Measurements from ENCODE around the gene CADM4.

- TF ChIP-seq GABPA (IDR thresholded peaks at IDR 0.05 in 1 of 2, conservative IDR thresholded peaks at IDR 0.05 in 1 of 2): no peak
- no peak for TF ChIP-seq MAX (IDR thresholded peaks at IDR 0.05)
- TF ChIP-seq CTCF (IDR thresholded peaks at IDR 0.05; ENCODE audit: low read depth, low read length, missing input control): no peak
- TF ChIP-seq SP1 (IDR thresholded peaks at IDR 0.05): no peak
- no peak for TF ChIP-seq NR2F2 (IDR thresholded peaks at IDR 0.05)
- TF ChIP-seq RAD21 (IDR thresholded peaks at IDR 0.05): no peak
- TF ChIP-seq JUND (IDR thresholded peaks at IDR 0.05): no peak
- no peak for TF ChIP-seq REST (IDR thresholded peaks at IDR 0.05)
These were observed 13.6 kb downstream of the CADM4 start for GRCh38 chr19:43625918-43626579.

Data from liver (tissue), 3 donors.